Loucy (cell line): Measurements from ENCODE around the gene SERPINB3.

Source experiments
- H2AFZ ChIP-seq: fragments of 200-600 bp; sonication (generic); 2 replicates; pipeline ENCODE4 v1.6.0; 2016; ENCODE audit warnings: antibody characterized with exemption, mild to moderate bottlenecking, low read length, moderate library complexity
- H3F3A ChIP-seq: fragments of 200-600 bp; 2 replicates; pipeline ENCODE4 v1.6.0; 2016; ENCODE audit warnings: antibody characterized with exemption, low read depth, mild to moderate bottlenecking
- H3K27me3 ChIP-seq: fragments of 200-600 bp; sonication (generic); 2 replicates; pipeline ENCODE4 v1.6.1; 2014; ENCODE audit warnings: low read length, mild to moderate bottlenecking; ENCODE audit not compliant: insufficient read depth, poor library complexity, severe bottlenecking
- H3K36me3 ChIP-seq: fragments of 200-600 bp; sonication (generic); 2 replicates; pipeline ENCODE4 v1.6.1; 2016; ENCODE audit warnings: low read length; ENCODE audit not compliant: insufficient read depth
- H3K4me1 ChIP-seq: fragments of 200-600 bp; sonication (generic); 2 replicates; pipeline ENCODE4 v1.5.1; 2014; ENCODE audit warnings: low read length, mild to moderate bottlenecking; ENCODE audit not compliant: insufficient read depth, poor library complexity, severe bottlenecking
- H3K4me2 ChIP-seq: fragments of 200-600 bp; sonication (generic); 2 replicates; pipeline ENCODE4 v1.6.0; 2014; ENCODE audit warnings: antibody characterized with exemption, low read length, low read depth, mild to moderate bottlenecking; ENCODE audit not compliant: poor library complexity, severe bottlenecking
- H3K4me3 ChIP-seq: fragments of 200-600 bp; sonication (generic); 2 replicates; pipeline ENCODE4 v1.5.1; 2014; ENCODE audit warnings: low read length, mild to moderate bottlenecking, mixed read lengths; ENCODE audit not compliant: poor library complexity, severe bottlenecking
- H3K79me2 ChIP-seq: fragments of 200-600 bp; sonication (generic); 2 replicates; pipeline ENCODE4 v1.6.1; 2014; ENCODE audit warnings: low read length; ENCODE audit not compliant: insufficient read depth
- H3K9ac ChIP-seq: fragments of 200-600 bp; sonication (generic); 2 replicates; pipeline ENCODE4 v1.6.0; 2014; ENCODE audit warnings: mild to moderate bottlenecking, low read depth, low read length, moderate library complexity; ENCODE audit not compliant: poor library complexity, severe bottlenecking
- H3K9me2 ChIP-seq: fragments of 200-600 bp; sonication (generic); replicated peaks from 2 replicates; pipeline ENCODE4 v1.6.1; 2016; ENCODE audit warnings: low read depth, low read length, mixed read lengths
- H3K9me3 ChIP-seq: fragments of 200-600 bp; sonication (generic); 2 replicates; pipeline ENCODE4 v1.6.1; 2014; ENCODE audit warnings: mild to moderate bottlenecking, antibody characterized with exemption, low read length, low read depth; ENCODE audit not compliant: insufficient read depth
- H4K20me1 ChIP-seq: fragments of 200-600 bp; sonication (generic); 2 replicates; pipeline ENCODE4 v1.6.0; 2014; ENCODE audit warnings: antibody characterized with exemption, low read length, mild to moderate bottlenecking; ENCODE audit not compliant: insufficient read depth, poor library complexity, severe bottlenecking
- EZH2phosphoT487 ChIP-seq: fragments of 200-600 bp; IDR thresholded peaks from 2 replicates; pipeline ENCODE4 v1.6.1; 2018; ENCODE audit warnings: antibody characterized with exemption, mild to moderate bottlenecking, moderate library complexity, borderline replicate concordance
- TF ChIP-seq, protein P1 (sequence below): fragments of 200-600 bp; sonication (generic); conservative IDR thresholded peaks from 2 replicates; pipeline ENCODE4 v1.5.1; 2014; ENCODE audit warnings: mild to moderate bottlenecking, antibody characterized with exemption, low read length

The SERPINB3 gene

GRCh38 chr18:63637703-63638102 lies 24.0 kb downstream of the SERPINB3 start:
- Histone ChIP-seq H3K27me3 (no peaks in the 10 kb centered on the region), H3K9ac (no peak overlapping the region), H3K4me1 (no peaks in the 10 kb centered on the region), H4K20me1 (no peaks in the 10 kb centered on the region), H3K4me2 (no peak overlapping the region), H3K79me2 (no peaks in the 10 kb centered on the region), H3K9me3 (no peaks in the 10 kb centered on the region), H2AFZ (no peak overlapping the region), H3K9me2 (0 out of 2 replicates have a peak, but pooled peaks cover 3% of the 10 kb centered on the region), H3F3A (no peaks in the 10 kb centered on the region), H3K4me3 (no peak overlapping the region), H3K36me3 (no peaks in the 10 kb centered on the region)
- TF ChIP-seq, protein P1, sequence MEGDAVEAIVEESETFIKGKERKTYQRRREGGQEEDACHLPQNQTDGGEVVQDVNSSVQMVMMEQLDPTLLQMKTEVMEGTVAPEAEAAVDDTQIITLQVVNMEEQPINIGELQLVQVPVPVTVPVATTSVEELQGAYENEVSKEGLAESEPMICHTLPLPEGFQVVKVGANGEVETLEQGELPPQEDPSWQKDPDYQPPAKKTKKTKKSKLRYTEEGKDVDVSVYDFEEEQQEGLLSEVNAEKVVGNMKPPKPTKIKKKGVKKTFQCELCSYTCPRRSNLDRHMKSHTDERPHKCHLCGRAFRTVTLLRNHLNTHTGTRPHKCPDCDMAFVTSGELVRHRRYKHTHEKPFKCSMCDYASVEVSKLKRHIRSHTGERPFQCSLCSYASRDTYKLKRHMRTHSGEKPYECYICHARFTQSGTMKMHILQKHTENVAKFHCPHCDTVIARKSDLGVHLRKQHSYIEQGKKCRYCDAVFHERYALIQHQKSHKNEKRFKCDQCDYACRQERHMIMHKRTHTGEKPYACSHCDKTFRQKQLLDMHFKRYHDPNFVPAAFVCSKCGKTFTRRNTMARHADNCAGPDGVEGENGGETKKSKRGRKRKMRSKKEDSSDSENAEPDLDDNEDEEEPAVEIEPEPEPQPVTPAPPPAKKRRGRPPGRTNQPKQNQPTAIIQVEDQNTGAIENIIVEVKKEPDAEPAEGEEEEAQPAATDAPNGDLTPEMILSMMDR, result no peak

GRCh38 chr18:63627819-63628218 lies 33.9 kb downstream of the SERPINB3 start:
- H3F3A ChIP-seq, result no peaks in the 10 kb centered on the region
- no peak overlapping the region for H2AFZ ChIP-seq
- H3K9ac ChIP-seq, result no peak overlapping the region
- no peaks in the 10 kb centered on the region for H3K79me2 ChIP-seq
- no peaks in the 10 kb centered on the region for H3K9me2 ChIP-seq
- no peak overlapping the region for H3K4me2 ChIP-seq
- peaks cover 8% of the 10 kb centered on the region; the same call in 1 of the 2 replicates for H3K9me3 ChIP-seq
- no peaks in the 10 kb centered on the region for H3K27me3 ChIP-seq
- no peak overlapping the region for H3K4me3 ChIP-seq
- TF ChIP-seq, protein P1, result no peak
- TF ChIP-seq EZH2phosphoT487, result no peak
- no peaks in the 10 kb centered on the region for H4K20me1 ChIP-seq
- no peaks in the 10 kb centered on the region for H3K4me1 ChIP-seq
- no peaks in the 10 kb centered on the region for H3K36me3 ChIP-seq

DNA sequence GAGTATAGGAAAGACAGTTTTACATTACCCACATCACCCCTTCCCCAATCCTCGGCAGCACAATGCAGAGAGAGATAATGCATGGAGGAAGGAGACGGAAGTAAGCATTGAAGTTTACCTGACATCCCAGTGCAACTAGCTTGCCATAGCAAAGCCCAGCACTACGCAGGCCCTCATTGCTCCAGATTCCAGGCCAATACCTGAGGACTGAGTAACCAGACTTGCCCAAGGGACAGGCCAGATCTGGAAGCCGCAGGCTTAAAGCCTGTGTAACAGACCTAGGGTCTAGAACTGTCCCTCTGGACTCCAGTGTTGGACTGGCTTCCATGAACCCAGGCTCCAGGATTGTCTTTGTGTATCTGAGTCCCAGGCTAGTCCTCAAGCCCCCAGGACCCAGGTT lies 35.3 kb downstream of the SERPINB3 start:
- Histone ChIP-seq H3K4me2 (no peak overlapping the region), H3K79me2 (no peaks in the 10 kb centered on the region), H3K36me3 (no peaks in the 10 kb centered on the region), H4K20me1 (no peaks in the 10 kb centered on the region), H3K9me2 (no peaks in the 10 kb centered on the region), H3K9me3 (peaks cover 8% of the 10 kb centered on the region; the same call in 1 of the 2 replicates), H2AFZ (no peak overlapping the region), H3F3A (no peaks in the 10 kb centered on the region), H3K9ac (no peak overlapping the region), H3K27me3 (no peaks in the 10 kb centered on the region), H3K4me1 (no peaks in the 10 kb centered on the region), H3K4me3 (no peak overlapping the region)
- no peak for TF ChIP-seq EZH2phosphoT487
- TF ChIP-seq, protein P1, result no peak
